SJSA1 (cell line): Measurements from ENCODE around the gene NBL1. TPM values are rescaled to one million over a fixed set of nuclear protein-coding genes. Genes with fewer than 3 reads are reported as not detected.

Experiments used
- DNase-seq, 2 experiments: peaks; one replicate each; pipeline ENCODE4 v3.0.0-alpha.2; 2015 to 2020; ENCODE audit warnings: low spot score in 2 of 2, low read depth in 1 of 2
- H3K27ac ChIP-seq: fragments of 250-450 bp; sonication (Bioruptor Pico); 2 replicates; pipeline ENCODE4 v1.5.1; 2020; ENCODE audit warnings: mild to moderate bottlenecking, moderate library complexity
- H3K27me3 ChIP-seq: fragments of 250-450 bp; sonication (Bioruptor Pico); replicated peaks from 2 replicates; pipeline ENCODE4 v1.5.1; 2020; ENCODE audit warnings: mild to moderate bottlenecking, moderate library complexity
- H3K36me3 ChIP-seq: fragments of 250-450 bp; sonication (Bioruptor Pico); 2 replicates; pipeline ENCODE4 v1.5.1; 2020; ENCODE audit warnings: mild to moderate bottlenecking
- H3K4me1 ChIP-seq: fragments of 250-450 bp; sonication (Bioruptor Pico); replicated peaks from 2 replicates; pipeline ENCODE4 v1.6.1; 2021; ENCODE audit warnings: mild to moderate bottlenecking
- H3K4me3 ChIP-seq: fragments of 250-450 bp; sonication (Bioruptor Pico); 2 replicates; pipeline ENCODE4 v1.5.1; 2020; ENCODE audit warnings: mild to moderate bottlenecking
- H3K9me3 ChIP-seq: fragments of 250-450 bp; sonication (Bioruptor Pico); replicated peaks from 2 replicates; pipeline ENCODE4 v1.5.1; 2020; ENCODE audit warnings: mild to moderate bottlenecking
- total RNA-seq: library from RNA; depleted of rRNA; stranded (reverse); fragments of >200 nt; shearing (Covaris generic); gene quantifications from 2 replicates; pipeline ENCODE4 v1.2.3, GENCODE V29; 2014

The NBL1 gene
- total RNA-seq, 1 experiment from 2014 or later, result 3.7 TPM

DNA sequence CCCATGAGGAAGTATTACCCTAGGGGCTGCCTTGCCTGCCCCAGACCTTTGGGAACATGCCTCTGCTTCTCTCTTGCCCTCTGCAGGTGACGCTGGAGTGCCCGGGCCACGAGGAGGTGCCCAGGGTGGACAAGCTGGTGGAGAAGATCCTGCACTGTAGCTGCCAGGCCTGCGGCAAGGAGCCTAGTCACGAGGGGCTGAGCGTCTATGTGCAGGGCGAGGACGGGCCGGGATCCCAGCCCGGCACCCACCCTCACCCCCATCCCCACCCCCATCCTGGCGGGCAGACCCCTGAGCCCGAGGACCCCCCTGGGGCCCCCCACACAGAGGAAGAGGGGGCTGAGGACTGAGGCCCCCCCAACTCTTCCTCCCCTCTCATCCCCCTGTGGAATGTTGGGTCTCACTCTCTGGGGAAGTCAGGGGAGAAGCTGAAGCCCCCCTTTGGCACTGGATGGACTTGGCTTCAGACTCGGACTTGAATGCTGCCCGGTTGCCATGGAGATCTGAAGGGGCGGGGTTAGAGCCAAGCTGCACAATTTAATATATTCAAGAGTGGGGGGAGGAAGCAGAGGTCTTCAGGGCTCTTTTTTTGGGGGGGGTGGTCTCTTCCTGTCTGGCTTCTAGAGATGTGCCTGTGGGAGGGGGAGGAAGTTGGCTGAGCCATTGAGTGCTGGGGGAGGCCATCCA lies 12.8 kb downstream of the NBL1 start:
- H3K9me3 ChIP-seq, result no peaks in the 10 kb centered on the region
- H3K27ac ChIP-seq, result no peak overlapping the region
- H3K27me3 ChIP-seq, result peaks cover 2% of the 10 kb centered on the region; the same call in 1 of the 2 replicates
- H3K4me1 ChIP-seq, result peaks cover 19% of the 10 kb centered on the region
- no peak for DNase-seq
- H3K4me3 ChIP-seq, result no peak overlapping the region
- H3K36me3 ChIP-seq, result no peaks in the 10 kb centered on the region

DNA sequence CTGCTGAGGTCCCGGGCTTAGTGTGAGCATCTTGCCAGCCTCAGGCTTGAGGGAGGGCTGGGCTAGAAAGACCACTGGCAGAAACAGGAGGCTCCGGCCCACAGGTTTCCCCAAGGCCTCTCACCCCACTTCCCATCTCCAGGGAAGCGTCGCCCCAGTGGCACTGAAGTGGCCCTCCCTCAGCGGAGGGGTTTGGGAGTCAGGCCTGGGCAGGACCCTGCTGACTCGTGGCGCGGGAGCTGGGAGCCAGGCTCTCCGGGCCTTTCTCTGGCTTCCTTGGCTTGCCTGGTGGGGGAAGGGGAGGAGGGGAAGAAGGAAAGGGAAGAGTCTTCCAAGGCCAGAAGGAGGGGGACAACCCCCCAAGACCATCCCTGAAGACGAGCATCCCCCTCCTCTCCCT lies 13.4 kb downstream of the NBL1 start:
- no peaks in the 10 kb centered on the region for H3K36me3 ChIP-seq
- peaks cover 6% of the 10 kb centered on the region; the same call in 1 of the 2 replicates for H3K27me3 ChIP-seq
- no peak overlapping the region for H3K27ac ChIP-seq

DNA sequence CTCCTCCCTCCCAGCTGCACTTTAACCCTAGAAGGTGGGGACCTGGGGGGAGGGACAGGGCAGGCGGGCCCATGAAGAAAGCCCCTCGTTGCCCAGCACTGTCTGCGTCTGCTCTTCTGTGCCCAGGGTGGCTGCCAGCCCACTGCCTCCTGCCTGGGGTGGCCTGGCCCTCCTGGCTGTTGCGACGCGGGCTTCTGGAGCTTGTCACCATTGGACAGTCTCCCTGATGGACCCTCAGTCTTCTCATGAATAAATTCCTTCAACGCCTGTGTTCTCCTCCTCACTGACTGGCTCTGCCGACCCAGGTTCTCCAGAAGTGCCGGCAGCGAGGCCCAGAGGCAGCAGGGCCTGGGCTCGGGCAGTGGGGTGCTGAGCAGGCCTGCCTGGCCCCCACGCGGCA lies 14.1 kb downstream of the NBL1 start:
- H3K4me1 ChIP-seq, result peaks cover 19% of the 10 kb centered on the region
- peaks cover 12% of the 10 kb centered on the region for H3K27me3 ChIP-seq
- H3K9me3 ChIP-seq, result no peaks in the 10 kb centered on the region
- DNase-seq, result no peak
- H3K36me3 ChIP-seq, result no peaks in the 10 kb centered on the region
- H3K4me3 ChIP-seq, result no peak overlapping the region
- H3K27ac ChIP-seq, result no peak overlapping the region

More for the DNA sequence above, 13.4 kb downstream of the NBL1 start:
- Histone ChIP-seq H3K4me3 (no peak overlapping the region), H3K4me1 (peaks cover 19% of the 10 kb centered on the region), H3K9me3 (no peaks in the 10 kb centered on the region)
- DNase-seq, result no peak

DNA sequence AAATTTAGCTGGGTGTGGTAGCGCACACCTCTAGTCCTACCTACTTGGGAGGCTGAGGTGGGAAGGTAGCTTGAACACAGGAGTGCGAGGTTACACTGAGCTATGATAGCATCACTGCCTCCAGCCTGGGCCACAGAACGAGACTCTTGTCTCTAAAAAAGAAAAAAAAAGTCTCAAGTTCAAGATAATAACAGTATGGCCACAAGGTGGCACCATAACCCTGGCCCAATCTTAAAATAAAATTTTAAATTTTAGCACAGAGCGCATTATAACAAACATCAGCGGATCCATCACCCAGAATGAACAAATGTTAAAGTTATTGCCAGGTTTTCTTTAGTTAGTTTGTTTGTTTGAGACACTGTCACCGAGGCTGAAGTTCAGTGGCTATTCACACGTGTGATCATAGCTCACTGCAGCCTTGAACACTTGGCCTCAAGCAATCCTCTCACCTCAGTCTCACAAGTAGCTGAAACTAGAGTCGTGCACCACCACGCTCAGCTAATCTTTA lies 17.7 kb downstream of the NBL1 start:
- Histone ChIP-seq H3K4me3 (no peak overlapping the region), H3K9me3 (no peaks in the 10 kb centered on the region), H3K27ac (no peak overlapping the region), H3K27me3 (peaks cover 44% of the 10 kb centered on the region), H3K36me3 (no peaks in the 10 kb centered on the region), H3K4me1 (peaks cover 8% of the 10 kb centered on the region; the same call in 1 of the 2 replicates)
- peak in 1 of 2 experiments; percentile 59 for DNase-seq

DNA sequence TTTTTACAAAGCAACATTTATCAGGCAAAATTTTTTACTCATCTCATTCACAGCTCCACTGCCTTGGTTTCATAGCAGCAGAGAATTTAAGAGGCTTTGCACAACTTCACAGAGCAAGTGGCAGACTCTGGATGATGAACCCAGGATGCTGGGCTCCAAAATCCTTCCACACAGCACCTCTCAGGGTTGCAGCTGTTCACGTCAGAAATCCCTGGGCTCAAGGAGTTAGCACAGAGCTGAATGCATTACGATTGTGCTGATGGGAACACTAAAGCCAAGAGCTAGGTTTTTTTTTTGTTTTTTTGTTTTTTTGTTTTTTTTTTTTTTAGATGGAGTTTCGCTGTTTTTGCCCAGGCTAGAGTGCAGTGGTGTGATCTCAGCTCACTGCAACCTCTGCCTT lies 18.2 kb downstream of the NBL1 start:
- H3K27ac ChIP-seq, result no peak overlapping the region
- no peaks in the 10 kb centered on the region for H3K36me3 ChIP-seq
- no peak for DNase-seq
- peaks cover 48% of the 10 kb centered on the region for H3K27me3 ChIP-seq
- no peak overlapping the region for H3K4me3 ChIP-seq
- H3K9me3 ChIP-seq, result no peaks in the 10 kb centered on the region
- peaks cover 8% of the 10 kb centered on the region; the same call in 1 of the 2 replicates for H3K4me1 ChIP-seq

DNA sequence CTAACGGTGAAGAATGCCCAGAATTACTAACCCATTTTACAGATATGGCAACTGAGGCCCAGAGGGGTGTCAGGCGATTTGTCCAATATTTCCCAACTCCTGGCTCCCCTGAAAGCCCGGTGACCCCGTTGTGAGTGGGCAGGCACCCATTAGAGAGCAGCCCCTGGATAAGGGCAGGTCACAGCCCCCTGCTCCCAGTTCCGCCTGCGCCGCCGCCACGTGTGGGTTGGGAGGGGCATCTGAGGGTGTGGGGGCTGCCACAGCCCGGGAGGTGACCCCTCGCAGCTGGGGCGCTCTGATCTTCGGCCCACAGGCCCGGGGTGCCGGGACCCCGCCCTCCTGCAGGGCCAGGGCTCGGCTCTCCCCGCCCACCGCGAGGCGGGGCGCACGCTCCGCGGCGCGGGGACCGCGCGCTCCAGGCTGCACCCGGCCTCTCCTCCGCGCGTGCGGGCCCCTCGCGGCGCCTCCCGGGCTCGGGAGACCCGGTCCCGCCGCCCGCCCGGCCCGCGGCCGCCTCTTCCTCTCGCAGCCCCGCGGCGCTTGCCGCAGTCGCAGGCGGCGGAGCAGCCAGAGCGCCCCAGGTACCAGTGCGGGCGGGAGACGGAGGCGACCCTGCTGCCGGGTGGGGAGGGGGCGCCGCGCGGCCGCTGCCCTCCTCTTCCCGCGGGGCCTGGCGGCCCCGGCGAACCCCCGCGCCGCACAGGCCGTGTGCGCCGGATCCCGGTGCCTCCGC lies 20.5 kb downstream of the NBL1 start, which contains the start of gene HTR6:
Gene HTR6, plus strand, starts transcription at position 423 of the 733 bp plus-strand sequence. CDS start 879 bp downstream, outside the sequence.
- Histone ChIP-seq H3K27me3 (peaks cover 52% of the 10 kb centered on the region), H3K36me3 (no peaks in the 10 kb centered on the region), H3K9me3 (no peaks in the 10 kb centered on the region), H3K27ac (no peak within 1 kb of the TSS), H3K4me1 (peaks cover 7% of the 10 kb centered on the region; the same call in 1 of the 2 replicates), H3K4me3 (no peak within 1 kb of the TSS)
- no peak for DNase-seq

DNA sequence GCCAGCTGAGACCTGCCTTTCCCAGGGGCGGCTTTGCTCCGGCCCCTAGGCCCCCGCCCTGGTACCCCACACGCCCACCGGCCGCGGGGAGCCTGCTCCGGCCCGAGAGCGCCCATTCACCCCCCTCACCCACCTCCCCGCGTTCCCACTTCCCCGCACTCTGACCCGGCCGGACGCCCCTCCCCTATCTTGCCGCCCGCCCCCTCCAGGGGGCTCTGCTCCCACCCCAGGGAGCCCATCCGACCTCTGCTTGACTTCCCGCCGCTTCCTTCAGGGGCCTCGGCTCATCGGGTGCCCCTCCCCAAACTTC lies 21.0 kb downstream of the NBL1 start:
- no peaks in the 10 kb centered on the region for H3K9me3 ChIP-seq
- H3K4me3 ChIP-seq, result no peak overlapping the region
- no peak for DNase-seq
- H3K27ac ChIP-seq, result no peak overlapping the region
- H3K27me3 ChIP-seq, result peaks cover 56% of the 10 kb centered on the region
- H3K36me3 ChIP-seq, result no peaks in the 10 kb centered on the region
- H3K4me1 ChIP-seq, result peaks cover 6% of the 10 kb centered on the region; the same call in 1 of the 2 replicates

DNA sequence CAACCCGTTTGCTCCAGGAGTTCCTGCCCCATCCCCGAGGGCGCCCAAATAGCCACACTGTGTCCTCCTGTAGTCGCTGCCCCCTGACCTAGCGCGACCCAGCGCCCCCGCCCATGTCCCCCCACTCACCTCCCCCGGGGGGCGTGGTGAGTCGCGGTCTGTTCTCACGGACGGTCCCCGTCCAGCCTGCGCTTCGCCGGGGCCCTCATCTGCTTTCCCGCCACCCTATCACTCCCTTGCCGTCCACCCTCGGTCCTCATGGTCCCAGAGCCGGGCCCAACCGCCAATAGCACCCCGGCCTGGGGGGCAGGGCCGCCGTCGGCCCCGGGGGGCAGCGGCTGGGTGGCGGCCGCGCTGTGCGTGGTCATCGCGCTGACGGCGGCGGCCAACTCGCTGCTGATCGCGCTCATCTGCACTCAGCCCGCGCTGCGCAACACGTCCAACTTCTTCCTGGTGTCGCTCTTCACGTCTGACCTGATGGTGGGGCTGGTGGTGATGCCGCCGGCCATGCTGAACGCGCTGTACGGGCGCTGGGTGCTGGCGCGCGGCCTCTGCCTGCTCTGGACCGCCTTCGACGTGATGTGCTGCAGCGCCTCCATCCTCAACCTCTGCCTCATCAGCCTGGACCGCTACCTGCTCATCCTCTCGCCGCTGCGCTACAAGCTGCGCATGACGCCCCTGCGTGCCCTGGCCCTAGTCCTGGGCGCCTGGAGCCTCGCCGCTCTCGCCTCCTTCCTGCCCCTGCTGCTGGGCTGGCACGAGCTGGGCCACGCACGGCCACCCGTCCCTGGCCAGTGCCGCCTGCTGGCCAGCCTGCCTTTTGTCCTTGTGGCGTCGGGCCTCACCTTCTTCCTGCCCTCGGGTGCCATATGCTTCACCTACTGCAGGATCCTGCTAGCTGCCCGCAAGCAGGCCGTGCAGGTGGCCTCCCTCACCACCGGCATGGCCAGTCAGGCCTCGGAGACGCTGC lies 21.7 kb downstream of the NBL1 start:
- Histone ChIP-seq H3K4me3 (no peak overlapping the region), H3K27ac (no peak overlapping the region), H3K27me3 (peaks cover 58% of the 10 kb centered on the region), H3K36me3 (no peaks in the 10 kb centered on the region), H3K4me1 (peaks cover 6% of the 10 kb centered on the region; the same call in 1 of the 2 replicates), H3K9me3 (no peaks in the 10 kb centered on the region)
- DNase-seq, result no peak

DNA sequence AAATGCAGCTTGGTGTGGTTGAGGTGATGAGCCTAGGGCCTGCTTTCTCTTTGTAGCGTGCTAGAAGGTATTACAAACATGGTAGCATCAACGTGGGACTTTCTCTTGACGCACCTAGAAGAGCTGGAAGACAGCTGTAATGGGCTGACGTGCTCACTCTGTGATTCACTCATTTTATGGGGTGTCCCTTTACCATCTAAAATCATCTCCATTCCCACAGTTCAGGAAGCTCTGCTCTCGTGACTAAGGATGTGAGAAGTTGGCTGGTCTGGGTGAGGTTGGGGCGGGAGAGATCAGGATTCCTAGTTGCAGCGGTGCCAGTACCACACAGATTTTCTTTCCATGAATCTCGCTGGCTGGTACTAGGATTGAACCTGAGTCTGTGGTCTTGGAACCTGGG lies 24.8 kb downstream of the NBL1 start:
- H3K27me3 ChIP-seq, result peaks cover 46% of the 10 kb centered on the region

DNA sequence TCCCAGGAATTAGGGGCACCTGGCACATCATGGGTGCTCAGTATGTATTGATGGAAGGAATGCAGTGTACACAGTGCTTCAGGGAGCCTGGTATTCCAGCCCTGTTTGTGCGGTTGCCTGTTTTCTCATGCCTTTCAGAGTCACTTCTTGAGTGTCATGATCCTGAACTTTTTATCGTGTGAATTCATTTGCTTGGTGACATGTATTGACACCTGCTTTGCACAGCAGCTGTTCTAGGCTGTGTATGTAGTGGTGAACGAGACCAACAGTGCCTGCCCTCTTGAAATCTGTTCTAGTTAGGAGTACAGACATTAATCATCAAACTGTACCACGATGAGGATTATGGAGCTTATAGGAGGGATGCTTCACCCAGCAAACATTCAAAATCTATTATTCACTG lies 26.7 kb downstream of the NBL1 start:
- H3K27ac ChIP-seq, result no peak overlapping the region
- DNase-seq, result no peak
- no peak overlapping the region for H3K4me3 ChIP-seq
- no peaks in the 10 kb centered on the region for H3K9me3 ChIP-seq
- no peaks in the 10 kb centered on the region for H3K4me1 ChIP-seq
- no peaks in the 10 kb centered on the region for H3K36me3 ChIP-seq
- peaks cover 28% of the 10 kb centered on the region for H3K27me3 ChIP-seq

More for the DNA sequence above, 24.8 kb downstream of the NBL1 start:
- DNase-seq, result no peak
- Histone ChIP-seq H3K36me3 (no peaks in the 10 kb centered on the region), H3K9me3 (no peaks in the 10 kb centered on the region), H3K4me3 (no peak overlapping the region), H3K4me1 (peaks cover 6% of the 10 kb centered on the region; the same call in 1 of the 2 replicates), H3K27ac (no peak overlapping the region)

DNA sequence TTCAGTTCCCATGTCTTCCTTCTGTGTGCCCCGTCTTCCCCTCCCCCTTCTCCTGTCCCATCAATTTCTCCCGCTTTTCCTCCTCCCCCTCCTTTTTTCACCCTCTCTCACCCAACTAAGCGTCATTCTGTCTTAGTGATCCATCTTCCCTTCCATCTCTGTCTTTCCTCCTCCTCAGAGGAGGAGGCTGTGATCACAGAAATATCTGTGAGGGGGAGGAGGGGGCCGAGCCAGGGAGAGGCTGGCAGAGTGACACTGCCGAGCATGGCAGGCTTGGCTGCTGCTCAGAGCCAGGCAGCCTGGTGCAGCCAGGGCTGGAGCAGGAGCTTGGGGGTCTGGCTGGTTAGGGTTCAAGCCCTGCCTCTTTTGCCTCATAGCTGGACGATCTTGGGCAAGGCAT lies 28.1 kb downstream of the NBL1 start:
- peaks cover 16% of the 10 kb centered on the region; the same call in 1 of the 2 replicates for H3K27me3 ChIP-seq
- H3K27ac ChIP-seq, result no peak overlapping the region
- H3K4me1 ChIP-seq, result no peaks in the 10 kb centered on the region
- 0 out of 2 replicates have a peak, but pooled peaks cover 4% of the 10 kb centered on the region for H3K9me3 ChIP-seq
- no peak for DNase-seq
- no peak overlapping the region for H3K4me3 ChIP-seq
- no peaks in the 10 kb centered on the region for H3K36me3 ChIP-seq

DNA sequence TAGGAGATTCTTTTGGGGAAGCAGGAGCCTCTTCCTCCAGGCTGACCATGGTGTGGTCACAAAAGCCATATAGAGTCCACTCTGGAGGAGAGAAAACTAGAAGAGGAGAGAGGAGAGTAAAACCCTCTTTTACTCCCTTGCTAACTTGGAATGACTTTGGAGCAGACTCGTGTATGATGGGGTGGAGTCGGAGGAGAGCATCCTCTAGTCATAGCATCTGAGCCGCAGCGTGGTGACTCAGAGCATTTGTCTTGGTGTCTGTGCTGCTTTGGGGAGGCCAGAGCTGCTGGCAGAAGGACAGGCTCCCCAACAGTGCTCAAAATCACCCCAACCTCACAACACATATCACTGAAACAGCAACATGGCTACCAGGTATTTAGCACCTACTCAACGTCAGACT lies 31.7 kb downstream of the NBL1 start:
- H3K36me3 ChIP-seq, result no peaks in the 10 kb centered on the region
- 0 out of 2 replicates have a peak, but pooled peaks cover 4% of the 10 kb centered on the region for H3K9me3 ChIP-seq
- DNase-seq, result no peak
- H3K27me3 ChIP-seq, result peaks cover 6% of the 10 kb centered on the region; the same call in 1 of the 2 replicates
- no peak overlapping the region for H3K27ac ChIP-seq
- no peak overlapping the region for H3K4me3 ChIP-seq
- no peaks in the 10 kb centered on the region for H3K4me1 ChIP-seq

DNA sequence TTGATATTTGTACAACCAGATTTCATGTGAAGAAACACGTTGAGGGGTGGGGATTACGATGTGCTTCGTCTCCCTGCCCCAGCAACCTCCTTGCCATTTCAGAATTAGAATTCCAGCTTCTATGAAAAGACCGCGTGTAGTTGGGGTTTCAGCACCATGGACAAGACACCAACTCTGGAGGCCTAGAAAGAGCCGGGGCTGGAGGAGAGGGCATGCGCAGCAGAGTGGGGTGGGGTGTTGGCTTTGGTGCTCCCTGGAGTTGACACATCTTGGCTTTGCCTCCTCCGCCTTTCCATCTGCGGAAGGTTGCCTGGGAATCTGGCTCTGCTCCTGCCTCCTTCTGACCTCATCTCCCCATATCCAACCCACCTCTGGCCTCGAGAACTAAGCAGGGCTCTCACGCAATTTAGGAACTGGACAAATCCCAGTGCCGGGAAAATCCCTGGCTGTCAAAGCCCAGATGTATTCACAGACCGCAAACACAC lies 32.4 kb downstream of the NBL1 start:
- H3K27ac ChIP-seq, result no peak overlapping the region

More for the DNA sequence above, 32.4 kb downstream of the NBL1 start:
- Histone ChIP-seq H3K9me3 (0 out of 2 replicates have a peak, but pooled peaks cover 4% of the 10 kb centered on the region), H3K4me1 (no peaks in the 10 kb centered on the region), H3K4me3 (no peak overlapping the region), H3K27me3 (peaks cover 4% of the 10 kb centered on the region; the same call in 1 of the 2 replicates), H3K36me3 (no peaks in the 10 kb centered on the region)
- DNase-seq, result no peak
